ENCODE measurements around the gene ANKRD11.
"Not testable (repeated sequence)": the region's sequence is repeated elsewhere in the genome, so short reads cannot be mapped to it uniquely, and the experiment has no call there.

Gene ANKRD11

DNA sequence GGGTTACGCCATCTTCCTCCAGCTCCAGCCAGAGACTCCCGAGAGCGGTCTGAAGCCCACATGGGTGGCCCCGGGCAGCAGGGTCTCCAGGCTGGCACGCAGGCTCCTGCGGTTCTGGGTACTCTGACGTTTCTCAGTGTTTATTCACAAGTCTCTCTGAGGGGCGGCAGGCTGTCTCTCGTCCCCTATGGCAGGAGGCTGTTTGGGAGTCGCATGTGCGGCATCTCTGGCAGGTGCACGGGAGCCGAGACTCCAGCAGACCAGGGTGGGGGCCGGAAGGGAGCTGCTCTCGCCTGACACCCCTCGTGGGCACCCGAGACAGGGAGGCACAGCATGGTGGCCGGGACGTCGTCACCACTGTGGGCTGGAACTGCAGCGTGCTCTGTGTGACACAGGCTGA is 224.7 kb downstream of the ANKRD11 start:
- H3K36me3 ChIP-seq (ENCODE audit: control insufficient read depth, low read length), result peaks cover 27% of the 10 kb centered on the region
- H4K20me1 ChIP-seq (ENCODE audit: control insufficient read depth, insufficient read depth, low read depth, low read length), result no peaks in the 10 kb centered on the region

DNA sequence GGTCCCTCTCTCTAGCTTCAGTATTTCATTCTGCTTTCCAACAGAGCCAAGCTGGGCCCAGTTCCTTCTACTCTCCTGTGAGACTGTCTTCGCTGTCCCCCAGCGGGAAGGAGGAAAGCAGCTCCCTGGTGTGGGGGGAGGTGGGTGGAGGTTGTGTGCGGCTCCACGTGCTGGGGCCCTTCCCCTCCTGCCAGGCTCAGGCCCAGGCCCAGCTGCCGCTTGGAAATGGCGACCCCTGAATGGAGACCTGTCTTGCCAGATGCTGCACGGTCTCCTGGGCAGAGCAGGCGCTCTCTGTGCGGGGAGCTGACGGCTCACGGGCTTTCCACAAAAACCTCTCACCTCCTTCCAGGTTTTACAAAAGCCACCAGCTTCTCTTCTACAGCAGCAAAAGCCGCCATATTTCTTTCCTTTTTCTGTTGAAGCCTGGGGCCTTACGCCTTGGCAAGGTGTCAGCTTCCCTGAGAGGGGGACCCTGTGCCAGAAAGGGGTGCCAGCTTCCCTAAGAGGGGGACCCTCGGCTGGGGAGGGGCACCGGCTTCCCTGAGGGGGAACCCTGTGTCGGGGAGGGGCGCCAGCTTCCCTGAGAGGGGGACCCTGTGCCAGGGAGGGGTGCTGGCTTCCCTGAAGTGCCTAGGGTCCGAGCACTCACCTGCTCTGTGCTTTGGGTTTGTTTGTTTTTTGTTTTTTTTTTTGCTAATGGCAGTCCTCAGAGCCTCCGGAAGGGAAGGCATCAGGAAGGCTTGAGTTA is 225.4 kb downstream of the ANKRD11 start:
- H4K20me1 ChIP-seq (ENCODE audit: control insufficient read depth, insufficient read depth, low read depth, low read length), result no peaks in the 10 kb centered on the region
- H3K4me2 ChIP-seq (ENCODE audit: low read length), result no peak overlapping the region
- H3K27me3 ChIP-seq (ENCODE audit: control insufficient read depth, low read length), result no peaks in the 10 kb centered on the region
- TF ChIP-seq, protein P1, sequence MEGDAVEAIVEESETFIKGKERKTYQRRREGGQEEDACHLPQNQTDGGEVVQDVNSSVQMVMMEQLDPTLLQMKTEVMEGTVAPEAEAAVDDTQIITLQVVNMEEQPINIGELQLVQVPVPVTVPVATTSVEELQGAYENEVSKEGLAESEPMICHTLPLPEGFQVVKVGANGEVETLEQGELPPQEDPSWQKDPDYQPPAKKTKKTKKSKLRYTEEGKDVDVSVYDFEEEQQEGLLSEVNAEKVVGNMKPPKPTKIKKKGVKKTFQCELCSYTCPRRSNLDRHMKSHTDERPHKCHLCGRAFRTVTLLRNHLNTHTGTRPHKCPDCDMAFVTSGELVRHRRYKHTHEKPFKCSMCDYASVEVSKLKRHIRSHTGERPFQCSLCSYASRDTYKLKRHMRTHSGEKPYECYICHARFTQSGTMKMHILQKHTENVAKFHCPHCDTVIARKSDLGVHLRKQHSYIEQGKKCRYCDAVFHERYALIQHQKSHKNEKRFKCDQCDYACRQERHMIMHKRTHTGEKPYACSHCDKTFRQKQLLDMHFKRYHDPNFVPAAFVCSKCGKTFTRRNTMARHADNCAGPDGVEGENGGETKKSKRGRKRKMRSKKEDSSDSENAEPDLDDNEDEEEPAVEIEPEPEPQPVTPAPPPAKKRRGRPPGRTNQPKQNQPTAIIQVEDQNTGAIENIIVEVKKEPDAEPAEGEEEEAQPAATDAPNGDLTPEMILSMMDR (IDR thresholded peaks at IDR 0.05; ENCODE audit: low read depth, low read length, poor library complexity, severe bottlenecking), result no peak
- no peak for TF ChIP-seq EZH2phosphoT487 (IDR thresholded peaks at IDR 0.05; ENCODE audit: borderline replicate concordance, low read length)
- H3K79me2 ChIP-seq (ENCODE audit: control insufficient read depth, low read length), result no peaks in the 10 kb centered on the region
- no peaks in the 10 kb centered on the region for H3K9me2 ChIP-seq (replicated peaks; ENCODE audit: control insufficient read depth, low read length)
- no peaks in the 10 kb centered on the region for H3F3A ChIP-seq (ENCODE audit: control insufficient read depth, insufficient read depth)
- no peak overlapping the region for H3K4me3 ChIP-seq (ENCODE audit: low read length)
- peaks cover 20% of the 10 kb centered on the region for H3K36me3 ChIP-seq (ENCODE audit: control insufficient read depth, low read length)
- no peaks in the 10 kb centered on the region for H3K4me1 ChIP-seq (ENCODE audit: control insufficient read depth, low read length)
- H3K27ac ChIP-seq (ENCODE audit: low read depth, low read length), result no peak overlapping the region
- H3K9me3 ChIP-seq (ENCODE audit: control insufficient read depth, insufficient read depth, low read length), result no peaks in the 10 kb centered on the region

More for the DNA sequence above, 224.7 kb downstream of the ANKRD11 start:
- Histone ChIP-seq H3F3A (ENCODE audit: control insufficient read depth, insufficient read depth) (no peaks in the 10 kb centered on the region), H3K27ac (ENCODE audit: low read depth, low read length) (no peak overlapping the region), H3K9me2 (replicated peaks; ENCODE audit: control insufficient read depth, low read length) (no peaks in the 10 kb centered on the region), H3K27me3 (ENCODE audit: control insufficient read depth, low read length) (no peaks in the 10 kb centered on the region), H3K4me2 (ENCODE audit: low read length) (no peak overlapping the region), H3K79me2 (ENCODE audit: control insufficient read depth, low read length) (no peaks in the 10 kb centered on the region), H3K9me3 (ENCODE audit: control insufficient read depth, insufficient read depth, low read length) (no peaks in the 10 kb centered on the region), H3K4me1 (ENCODE audit: control insufficient read depth, low read length) (no peaks in the 10 kb centered on the region), H3K4me3 (ENCODE audit: low read length) (no peak overlapping the region)
- TF ChIP-seq, protein P1 (IDR thresholded peaks at IDR 0.05; ENCODE audit: low read depth, low read length, poor library complexity, severe bottlenecking), result no peak
- no peak for TF ChIP-seq EZH2phosphoT487 (IDR thresholded peaks at IDR 0.05; ENCODE audit: borderline replicate concordance, low read length)

DNA sequence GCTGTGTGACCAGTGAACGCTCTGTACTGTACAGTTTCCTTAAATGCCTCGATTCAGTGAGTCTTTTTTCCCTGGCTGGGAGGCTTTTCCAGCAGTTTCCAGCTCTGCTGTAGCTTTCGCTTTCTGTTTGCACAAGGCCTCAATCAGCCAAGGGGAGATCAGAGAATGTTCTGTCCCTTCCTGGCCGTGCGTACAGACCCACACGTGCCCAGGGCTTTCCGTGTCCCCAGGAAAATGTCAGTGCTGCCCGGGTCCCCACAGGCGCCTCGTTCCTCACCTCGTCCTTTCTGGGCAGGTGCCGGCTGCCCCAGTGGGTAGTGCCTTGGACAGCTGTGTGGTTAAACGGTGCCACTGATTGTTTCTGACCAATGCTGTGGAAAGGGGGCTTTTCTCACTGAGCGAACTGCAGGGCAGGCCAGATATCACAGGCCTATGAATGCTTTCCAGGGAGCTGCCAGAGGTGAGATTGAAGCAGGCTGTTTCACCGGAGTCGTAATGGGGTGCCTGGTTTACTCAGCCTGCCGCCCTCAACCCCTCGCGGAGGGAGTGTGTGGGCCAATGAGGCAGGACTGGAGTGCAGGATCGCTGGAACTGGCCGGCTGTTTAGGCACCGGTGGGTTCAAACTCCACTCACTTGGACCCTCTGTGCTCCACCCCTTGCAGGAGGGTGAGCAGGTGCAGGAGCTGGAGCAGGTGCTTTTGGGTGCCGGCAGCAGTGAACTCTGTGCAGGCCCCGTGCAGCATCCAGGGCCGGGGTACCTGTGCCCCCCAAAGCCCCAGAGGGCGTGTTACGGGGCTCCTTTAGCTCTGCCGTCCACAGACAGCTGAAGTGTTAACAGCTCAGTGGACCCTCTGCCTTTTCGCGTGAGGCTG is 228.4 kb downstream of the ANKRD11 start:
- Histone ChIP-seq H3K36me3 (ENCODE audit: control insufficient read depth, low read length) (peaks cover 5% of the 10 kb centered on the region), H3K27me3 (ENCODE audit: control insufficient read depth, low read length) (no peaks in the 10 kb centered on the region), H3K79me2 (ENCODE audit: control insufficient read depth, low read length) (no peaks in the 10 kb centered on the region), H3K9me2 (replicated peaks; ENCODE audit: control insufficient read depth, low read length) (no peaks in the 10 kb centered on the region), H3K4me3 (ENCODE audit: low read length) (no peak overlapping the region), H3K4me2 (ENCODE audit: low read length) (no peak overlapping the region), H4K20me1 (ENCODE audit: control insufficient read depth, insufficient read depth, low read depth, low read length) (no peaks in the 10 kb centered on the region), H3K4me1 (ENCODE audit: control insufficient read depth, low read length) (no peaks in the 10 kb centered on the region), H3K27ac (ENCODE audit: low read depth, low read length) (no peak overlapping the region), H3K9me3 (ENCODE audit: control insufficient read depth, insufficient read depth, low read length) (no peaks in the 10 kb centered on the region), H3F3A (ENCODE audit: control insufficient read depth, insufficient read depth) (0 out of 2 replicates have a peak, but pooled peaks cover 3% of the 10 kb centered on the region)
- TF ChIP-seq, protein P1 (IDR thresholded peaks at IDR 0.05; ENCODE audit: low read depth, low read length, poor library complexity, severe bottlenecking), result no peak
- TF ChIP-seq EZH2phosphoT487 (IDR thresholded peaks at IDR 0.05; ENCODE audit: borderline replicate concordance, low read length), result no peak

DNA sequence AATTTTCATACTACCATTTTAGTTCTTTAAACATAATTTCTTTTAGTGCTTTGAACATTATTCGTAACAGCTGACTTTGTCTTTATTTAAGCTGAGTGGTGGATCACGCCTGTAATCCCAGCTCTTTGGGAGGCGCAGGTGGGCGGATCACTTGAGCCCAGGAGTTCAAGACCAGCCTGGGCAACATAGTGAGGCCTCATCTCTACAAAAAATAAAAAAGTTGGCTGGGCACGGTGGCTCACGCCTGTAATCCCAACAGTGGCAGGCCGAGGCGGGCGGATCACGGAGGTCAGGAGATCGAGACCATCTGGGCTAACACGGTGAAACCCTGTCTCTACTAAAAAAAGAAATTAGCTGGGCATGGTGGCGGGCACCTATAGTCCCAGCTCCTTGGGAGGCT is 230.5 kb downstream of the ANKRD11 start:
- not testable (repeated sequence) for H3K4me1 ChIP-seq (ENCODE audit: control insufficient read depth, low read length); H4K20me1 ChIP-seq (ENCODE audit: control insufficient read depth, insufficient read depth, low read depth, low read length); H3K27me3 ChIP-seq (ENCODE audit: control insufficient read depth, low read length); H3K36me3 ChIP-seq (ENCODE audit: control insufficient read depth, low read length); H3K27ac ChIP-seq (ENCODE audit: low read depth, low read length); H3K9me3 ChIP-seq (ENCODE audit: control insufficient read depth, insufficient read depth, low read length); H3K9me2 ChIP-seq (replicated peaks; ENCODE audit: control insufficient read depth, low read length); H3K79me2 ChIP-seq (ENCODE audit: control insufficient read depth, low read length); H3K4me2 ChIP-seq (ENCODE audit: low read length); H3F3A ChIP-seq (ENCODE audit: control insufficient read depth, insufficient read depth); H3K4me3 ChIP-seq (ENCODE audit: low read length)

Measured in DOHH2 (cell line).